Muscle layer of colon (tissue), 2 donors: ENCODE measurements around the gene ABHD12.
A peak's percentile ranks its signal among the peaks of the same experiment; 100 is the strongest.

Experiments used
- H3K27ac ChIP-seq: one replicate; pipeline ENCODE4 v1.7.0; 2013; ENCODE audit warnings: low read depth, mild to moderate bottlenecking, low read length, moderate library complexity
- H3K27me3 ChIP-seq, 2 donors: one replicate each; pipeline ENCODE4 v1.7.0; 2013; ENCODE audit warnings: low read length in 2 of 2, mild to moderate bottlenecking in 2 of 2; ENCODE audit not compliant: insufficient read depth in 2 of 2, control insufficient read depth in 1 of 2
- H3K36me3 ChIP-seq: one replicate; pipeline ENCODE4 v1.7.0; 2013; ENCODE audit warnings: mild to moderate bottlenecking, low read length; ENCODE audit not compliant: insufficient read depth
- H3K4me1 ChIP-seq: one replicate; pipeline ENCODE4 v1.7.0; 2013; ENCODE audit warnings: mild to moderate bottlenecking, low read length; ENCODE audit not compliant: insufficient read depth
- H3K4me3 ChIP-seq, 2 donors: one replicate each; pipeline ENCODE4 v1.7.0; 2013; ENCODE audit warnings: low read length in 2 of 2, low read depth in 1 of 2, mild to moderate bottlenecking in 1 of 2, moderate library complexity in 1 of 2
- H3K9ac ChIP-seq: one replicate; pipeline ENCODE4 v1.7.0; 2013; ENCODE audit warnings: low read length
- H3K9me3 ChIP-seq: one replicate; pipeline ENCODE4 v1.7.0; 2013; ENCODE audit warnings: mild to moderate bottlenecking, low read length
- donor health status: abdominal sarcoma.
- donor health status: Adenocarcinoma of cecum.

Gene ABHD12

GRCh38 chr20:25259358-25259757 is 131.3 kb downstream of the ABHD12 start:
- no peak overlapping the region for H3K4me3 ChIP-seq
- no peaks in the 10 kb centered on the region for H3K27me3 ChIP-seq
- H3K9me3 ChIP-seq = no peaks in the 10 kb centered on the region
- H3K9ac ChIP-seq = no peak overlapping the region
- H3K4me1 ChIP-seq = peaks cover 41% of the 10 kb centered on the region
- peaks cover 23% of the 10 kb centered on the region for H3K36me3 ChIP-seq
- H3K27ac ChIP-seq = no peak overlapping the region

DNA sequence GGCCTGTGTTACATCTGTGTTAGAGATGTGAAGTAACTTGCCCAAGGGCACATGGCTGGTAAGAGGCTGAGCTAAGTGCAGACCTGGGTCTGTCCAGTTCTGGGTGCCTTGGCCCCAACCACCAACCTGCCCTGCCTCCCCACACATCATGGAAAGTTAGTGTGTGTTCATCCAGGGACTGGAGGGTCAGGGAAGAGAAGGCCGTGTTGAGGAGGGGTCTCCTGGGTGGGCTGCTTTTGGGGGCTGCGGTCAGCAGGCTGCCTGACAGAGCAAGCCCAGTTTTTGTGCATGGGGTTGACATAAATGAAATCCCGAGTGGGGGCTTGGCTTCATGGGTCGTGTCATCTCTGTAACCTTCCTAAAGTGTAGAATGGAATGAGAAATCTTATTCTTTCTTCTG is 131.8 kb downstream of the ABHD12 start:
- no peak overlapping the region for H3K9ac ChIP-seq
- H3K27me3 ChIP-seq = no peaks in the 10 kb centered on the region
- H3K9me3 ChIP-seq = no peaks in the 10 kb centered on the region
- H3K27ac ChIP-seq = no peak overlapping the region
- H3K36me3 ChIP-seq = peaks cover 23% of the 10 kb centered on the region
- H3K4me3 ChIP-seq = no peak overlapping the region
- H3K4me1 ChIP-seq = peaks cover 41% of the 10 kb centered on the region

DNA sequence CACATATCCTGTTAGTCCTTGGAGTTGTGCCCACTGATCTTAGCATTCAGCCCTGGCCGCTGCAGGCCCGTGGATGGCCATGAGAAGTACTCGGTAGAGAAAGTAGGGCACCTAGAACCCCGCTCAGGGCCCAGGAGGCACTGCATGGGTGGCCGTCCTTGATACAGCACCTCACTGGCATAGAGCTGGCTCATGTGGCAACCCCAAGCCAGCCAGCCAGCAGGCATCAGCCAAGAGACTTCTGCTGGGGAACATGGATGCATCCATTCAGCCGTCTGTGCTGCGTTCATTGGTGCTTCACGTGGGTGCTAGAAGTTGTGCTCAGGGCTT is 132.2 kb downstream of the ABHD12 start:
- H3K4me1 ChIP-seq = peaks cover 41% of the 10 kb centered on the region

DNA sequence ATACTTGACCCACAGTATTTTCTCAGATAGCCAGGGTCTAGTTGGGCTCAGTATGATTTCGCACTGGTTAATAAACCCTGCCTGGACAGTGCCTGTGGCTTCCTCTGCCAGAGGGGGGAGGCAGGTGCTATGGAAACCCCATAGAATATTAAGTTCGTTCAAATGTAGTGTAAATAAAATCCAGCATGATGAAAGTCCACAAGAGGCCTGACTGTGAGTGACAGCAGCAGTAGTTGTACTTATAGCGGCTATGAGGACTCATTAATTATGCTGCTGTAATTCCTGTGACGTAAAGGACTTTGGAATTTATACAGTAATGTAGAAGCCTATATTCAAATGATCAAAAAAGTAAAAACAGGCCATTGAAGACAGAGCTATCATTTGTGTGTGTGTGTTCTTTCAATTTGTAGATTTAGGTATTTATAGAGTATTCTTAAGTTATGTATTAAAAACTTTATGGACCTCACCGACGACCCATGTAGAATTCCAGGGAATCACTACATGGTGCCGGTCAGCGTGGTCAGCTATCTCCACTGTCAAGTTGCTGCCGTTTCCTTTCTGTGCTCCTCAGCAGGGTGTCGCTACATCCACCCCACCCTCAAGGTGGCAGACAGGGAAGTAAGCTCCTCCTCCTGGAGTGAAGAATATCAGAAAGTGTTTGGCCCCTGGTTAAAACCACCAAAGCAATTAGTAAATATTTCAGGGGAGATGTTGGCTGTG is 132.7 kb downstream of the ABHD12 start:
- Histone ChIP-seq H3K4me1 (peaks cover 45% of the 10 kb centered on the region), H3K9me3 (no peaks in the 10 kb centered on the region), H3K9ac (no peak overlapping the region), H3K4me3 (no peak overlapping the region), H3K27me3 (no peaks in the 10 kb centered on the region), H3K27ac (no peak overlapping the region), H3K36me3 (peaks cover 23% of the 10 kb centered on the region)

More for the DNA sequence above, 132.2 kb downstream of the ABHD12 start:
- no peaks in the 10 kb centered on the region for H3K9me3 ChIP-seq
- H3K36me3 ChIP-seq = peaks cover 23% of the 10 kb centered on the region
- no peak overlapping the region for H3K27ac ChIP-seq
- no peak overlapping the region for H3K4me3 ChIP-seq
- H3K27me3 ChIP-seq = no peaks in the 10 kb centered on the region
- H3K9ac ChIP-seq = no peak overlapping the region

GRCh38 chr20:25257130-25257529 is 133.5 kb downstream of the ABHD12 start:
- Histone ChIP-seq H3K9ac (no peak overlapping the region), H3K9me3 (no peaks in the 10 kb centered on the region), H3K27me3 (no peaks in the 10 kb centered on the region), H3K4me1 (peaks cover 53% of the 10 kb centered on the region), H3K4me3 (no peak overlapping the region), H3K27ac (no peak overlapping the region), H3K36me3 (peaks cover 23% of the 10 kb centered on the region)

- Histone ChIP-seq H3K9ac (no peak overlapping the region), H3K36me3 (peaks cover 17% of the 10 kb centered on the region), H3K27ac (no peak overlapping the region), H3K4me1 (peaks cover 61% of the 10 kb centered on the region), H3K27me3 (no peaks in the 10 kb centered on the region), H3K4me3 (peak overlapping the region in 1 of 2 donors; percentile 24), H3K9me3 (no peaks in the 10 kb centered on the region)
Measured at GRCh38 chr20:25256226-25256859, 134.3 kb downstream of the ABHD12 start.

GRCh38 chr20:25254986-25255680 is 135.5 kb downstream of the ABHD12 start:
- H3K9me3 ChIP-seq = no peaks in the 10 kb centered on the region
- no peak overlapping the region for H3K4me3 ChIP-seq
- H3K4me1 ChIP-seq = peaks cover 73% of the 10 kb centered on the region
- H3K27ac ChIP-seq = peak overlapping the region; percentile 28
- peaks cover 17% of the 10 kb centered on the region for H3K36me3 ChIP-seq
- H3K9ac ChIP-seq = no peak overlapping the region
- H3K27me3 ChIP-seq = no peaks in the 10 kb centered on the region

DNA sequence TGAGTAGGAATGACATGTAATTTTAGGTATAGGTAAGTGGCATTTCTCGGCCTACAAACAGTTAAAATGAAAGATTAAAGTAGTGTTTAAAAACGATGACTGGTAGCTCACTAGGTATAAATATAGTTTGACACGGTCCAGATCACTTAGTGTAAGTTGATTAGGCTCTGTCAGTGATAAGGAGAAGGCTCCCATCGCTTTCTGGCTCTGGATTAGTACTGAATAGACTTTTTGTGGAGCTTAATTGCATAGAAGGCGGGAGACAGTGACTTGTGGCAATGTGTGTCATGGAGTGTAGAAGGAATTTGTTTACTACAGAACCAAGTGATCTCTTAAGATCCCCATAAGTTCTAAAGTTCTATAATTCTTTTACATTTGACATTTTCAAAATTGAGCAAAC is 136.1 kb downstream of the ABHD12 start:
- Histone ChIP-seq H3K27ac (no peak overlapping the region), H3K4me1 (peaks cover 74% of the 10 kb centered on the region), H3K4me3 (no peak overlapping the region), H3K27me3 (no peaks in the 10 kb centered on the region), H3K9ac (no peak overlapping the region), H3K9me3 (no peaks in the 10 kb centered on the region), H3K36me3 (peaks cover 12% of the 10 kb centered on the region)

DNA sequence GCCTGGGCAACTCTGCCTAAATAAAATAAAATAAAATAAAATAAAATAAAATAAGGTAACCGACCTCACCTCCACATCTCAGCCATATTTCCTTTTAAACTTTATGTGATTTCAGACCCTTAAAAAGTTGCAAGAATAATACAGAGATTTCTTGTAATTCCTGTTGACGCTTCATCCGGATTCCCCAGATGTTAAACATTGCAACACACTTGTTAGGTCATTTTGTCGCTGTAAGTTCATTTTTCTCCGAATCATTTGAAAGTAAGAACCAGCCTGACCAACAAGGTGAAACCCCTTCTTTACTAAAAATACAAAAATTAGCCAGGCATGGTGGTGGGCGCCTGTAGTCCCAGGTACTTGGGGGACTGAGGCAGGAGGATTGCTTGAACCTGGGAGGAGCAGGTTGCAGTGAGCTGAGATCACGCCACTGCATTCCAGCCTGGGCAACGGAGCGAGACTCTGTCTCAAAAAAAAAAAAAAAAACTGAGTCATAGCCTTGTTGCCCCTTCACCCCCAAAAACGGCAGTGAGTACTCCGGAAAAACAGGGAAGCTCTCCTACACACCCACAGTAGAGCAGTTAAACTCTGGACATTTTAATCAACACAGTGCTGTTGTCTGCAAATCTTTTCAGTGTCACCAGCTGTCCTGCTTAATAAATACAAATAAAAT is 136.9 kb downstream of the ABHD12 start:
- no peak overlapping the region for H3K9ac ChIP-seq
- H3K4me3 ChIP-seq = no peak overlapping the region
- H3K27me3 ChIP-seq = no peaks in the 10 kb centered on the region
- H3K4me1 ChIP-seq = peaks cover 72% of the 10 kb centered on the region
- no peaks in the 10 kb centered on the region for H3K9me3 ChIP-seq
- H3K36me3 ChIP-seq = peaks cover 6% of the 10 kb centered on the region
- no peak overlapping the region for H3K27ac ChIP-seq

- Histone ChIP-seq H3K4me1 (peaks cover 65% of the 10 kb centered on the region), H3K27me3 (no peaks in the 10 kb centered on the region), H3K36me3 (peaks cover 6% of the 10 kb centered on the region), H3K9ac (no peak overlapping the region), H3K27ac (peak overlapping the region; percentile 13), H3K9me3 (no peaks in the 10 kb centered on the region), H3K4me3 (no peak overlapping the region)
Measured at GRCh38 chr20:25252686-25253421, 137.8 kb downstream of the ABHD12 start.

DNA sequence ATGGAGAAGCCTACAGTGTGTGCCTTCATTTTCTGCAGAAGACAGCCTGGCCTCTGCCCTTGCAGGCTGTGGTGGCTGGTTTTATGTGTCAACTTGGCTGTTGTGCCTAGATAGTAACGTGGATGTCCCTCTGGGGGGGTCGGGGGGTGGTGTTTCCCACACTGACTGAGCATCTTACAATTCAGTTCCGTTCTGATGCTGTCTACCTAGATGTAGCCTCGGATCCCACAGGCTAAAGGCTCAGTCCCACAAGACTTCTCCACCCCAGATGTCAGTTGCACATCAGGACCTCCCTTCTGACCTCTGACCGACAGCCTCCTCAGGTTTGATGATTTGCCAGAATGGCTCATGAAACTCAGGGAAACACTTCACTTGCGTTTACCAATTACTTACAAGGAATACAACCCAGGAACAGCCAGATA is 138.4 kb downstream of the ABHD12 start:
- Histone ChIP-seq H3K36me3 (peaks cover 6% of the 10 kb centered on the region), H3K4me1 (peaks cover 62% of the 10 kb centered on the region), H3K27me3 (no peaks in the 10 kb centered on the region), H3K4me3 (no peak overlapping the region), H3K9me3 (no peaks in the 10 kb centered on the region), H3K9ac (peak overlapping the region; percentile 7), H3K27ac (peak overlapping the region; percentile 13)
